ENCODE results near the gene CD22.

GRCh38 chr19:35288331-35288730 is 40.7 kb upstream of the CD22 start:
- no peak for TF ChIP-seq POLR2AphosphoS5 (IDR thresholded peaks at IDR 0.05; ENCODE audit: insufficient read depth, low read depth, low read length)
- TF ChIP-seq CTCF (IDR thresholded peaks at IDR 0.05; ENCODE audit: extremely low read depth in 1 of 2, insufficient read depth in 1 of 2, low read depth in 1 of 2, low read length in 2 of 2) = no peak
- TF ChIP-seq POLR2A (IDR thresholded peaks at IDR 0.05; ENCODE audit: low read depth, low read length) = no peak
- no peak for TF ChIP-seq EZH2 (IDR thresholded peaks at IDR 0.05; ENCODE audit: borderline replicate concordance, low read depth, low read length, severe bottlenecking)
